Effector memory CD4-positive, alpha-beta T cell (primary cell): ENCODE data around the gene CLDN18.

Source experiments
- DNase-seq, 3 donors: peaks; one replicate each; pipeline ENCODE4 v3.0.0-alpha.2; 2020
- H3K27ac ChIP-seq: 2 replicates; pipeline ENCODE4 v1.7.0; 2013; ENCODE audit warnings: mild to moderate bottlenecking, low read length, moderate library complexity; ENCODE audit not compliant: insufficient read depth, poor library complexity, severe bottlenecking
- H3K27me3 ChIP-seq: replicated peaks from 2 replicates; pipeline ENCODE4 v1.7.0; 2013; ENCODE audit warnings: mild to moderate bottlenecking, low read length; ENCODE audit not compliant: insufficient read depth, control insufficient read depth, poor library complexity, severe bottlenecking
- H3K36me3 ChIP-seq: 2 replicates; pipeline ENCODE4 v1.7.0; 2013; ENCODE audit warnings: mild to moderate bottlenecking, low read length, moderate library complexity; ENCODE audit not compliant: control insufficient read depth, insufficient read depth
- H3K4me1 ChIP-seq: 2 replicates; pipeline ENCODE4 v1.7.0; 2013; ENCODE audit warnings: low read length, mild to moderate bottlenecking; ENCODE audit not compliant: control insufficient read depth, insufficient read depth, poor library complexity, severe bottlenecking
- H3K4me3 ChIP-seq: 2 replicates; pipeline ENCODE4 v1.7.0; 2013; ENCODE audit warnings: low read length, low read depth, mild to moderate bottlenecking; ENCODE audit not compliant: insufficient read depth, poor library complexity, severe bottlenecking
- H3K9me3 ChIP-seq: 2 replicates; pipeline ENCODE4 v1.7.0; 2013; ENCODE audit warnings: mild to moderate bottlenecking, low read length, moderate library complexity; ENCODE audit not compliant: control insufficient read depth

CLDN18 gene

GRCh38 chr3:138042043-138042442 lies 32.1 kb downstream of the CLDN18 start:
- DNase-seq = no peak
- no peaks in the 10 kb centered on the region for H3K36me3 ChIP-seq
- H3K27me3 ChIP-seq = no peaks in the 10 kb centered on the region
- no peaks in the 10 kb centered on the region for H3K4me1 ChIP-seq
- no peaks in the 10 kb centered on the region for H3K9me3 ChIP-seq
- no peak overlapping the region for H3K4me3 ChIP-seq
- no peak overlapping the region for H3K27ac ChIP-seq

- Histone ChIP-seq H3K4me3 (no peak overlapping the region), H3K27ac (no peak overlapping the region), H3K36me3 (no peaks in the 10 kb centered on the region), H3K4me1 (no peaks in the 10 kb centered on the region), H3K27me3 (no peaks in the 10 kb centered on the region), H3K9me3 (no peaks in the 10 kb centered on the region)
- DNase-seq = no peak
Observed at GRCh38 chr3:138043266-138044029, 33.5 kb downstream of the CLDN18 start.

GRCh38 chr3:138046085-138046484 lies 36.1 kb downstream of the CLDN18 start:
- Histone ChIP-seq H3K27me3 (no peaks in the 10 kb centered on the region), H3K27ac (no peak overlapping the region), H3K4me3 (no peak overlapping the region), H3K36me3 (no peaks in the 10 kb centered on the region), H3K9me3 (no peaks in the 10 kb centered on the region), H3K4me1 (no peaks in the 10 kb centered on the region)
- no peak for DNase-seq

- H3K9me3 ChIP-seq = no peaks in the 10 kb centered on the region
- no peaks in the 10 kb centered on the region for H3K4me1 ChIP-seq
- H3K27ac ChIP-seq = no peak overlapping the region
- no peak overlapping the region for H3K4me3 ChIP-seq
- DNase-seq = no peak
- no peaks in the 10 kb centered on the region for H3K36me3 ChIP-seq
- H3K27me3 ChIP-seq = no peaks in the 10 kb centered on the region
Observed at GRCh38 chr3:138046955-138047354, 37.0 kb downstream of the CLDN18 start.

DNA sequence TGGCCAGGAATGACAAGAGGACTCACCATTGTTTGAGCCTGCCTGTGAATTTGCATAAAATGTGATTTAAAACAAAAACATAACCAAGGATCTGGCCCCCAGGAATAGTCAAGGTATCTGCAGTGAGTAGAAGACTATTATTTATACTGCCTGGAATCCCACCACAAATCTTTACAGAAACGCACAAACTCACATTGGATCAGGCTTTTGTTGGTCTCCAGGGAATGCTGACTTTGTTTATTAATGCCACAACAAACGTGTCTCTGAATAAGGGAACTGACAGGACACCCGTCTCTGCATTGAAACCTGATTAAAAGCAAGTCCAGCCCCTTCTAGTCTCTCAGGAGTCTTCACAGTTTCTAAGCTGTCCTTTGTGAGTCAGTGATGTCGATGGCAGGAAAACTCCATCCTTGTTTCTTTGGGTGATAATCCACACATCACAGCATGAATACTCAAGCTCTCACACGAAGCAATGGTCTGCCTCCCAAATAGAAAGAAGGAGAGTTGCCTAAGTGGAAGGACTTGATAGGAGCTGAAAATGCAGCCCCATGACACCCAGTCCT lies 37.7 kb downstream of the CLDN18 start:
- Histone ChIP-seq H3K9me3 (no peaks in the 10 kb centered on the region), H3K27ac (no peak overlapping the region), H3K4me1 (no peaks in the 10 kb centered on the region), H3K36me3 (no peaks in the 10 kb centered on the region), H3K4me3 (no peak overlapping the region), H3K27me3 (no peaks in the 10 kb centered on the region)
- DNase-seq = no peak

DNA sequence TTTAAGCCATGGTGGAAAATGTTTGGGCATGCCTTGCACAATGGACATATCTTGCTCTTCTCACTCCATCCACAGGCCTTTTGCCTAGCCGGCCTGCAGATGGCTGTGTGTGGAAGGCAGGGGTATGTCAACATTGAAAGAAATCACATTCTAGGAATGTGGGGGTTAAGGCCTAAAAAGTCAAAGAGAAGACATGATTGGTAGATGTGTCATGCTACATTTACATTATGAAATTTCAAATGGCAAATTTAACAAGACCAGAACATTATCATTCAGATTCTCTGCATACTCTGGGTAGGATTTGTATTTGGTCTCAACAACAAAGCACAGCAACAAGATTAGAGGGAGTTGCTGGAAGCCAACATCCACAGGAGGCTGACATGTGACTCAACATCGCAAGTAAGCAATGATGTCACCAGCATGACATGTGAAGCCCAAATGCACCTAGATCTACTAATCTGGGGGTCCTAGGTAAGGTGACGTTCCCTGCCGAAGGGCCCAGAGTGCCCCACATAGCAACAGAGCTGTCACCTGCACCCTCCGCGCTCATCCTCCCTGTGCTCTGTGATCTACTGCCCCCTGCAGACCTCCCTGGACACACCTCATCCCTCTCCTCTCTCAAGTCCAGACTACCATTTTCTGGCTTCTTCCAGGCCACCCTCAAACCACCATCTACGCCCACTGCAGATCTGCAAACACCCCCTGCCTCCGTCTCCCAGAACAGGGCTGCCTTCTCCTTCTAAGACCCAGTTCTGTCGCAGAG lies 39.4 kb downstream of the CLDN18 start:
- no peaks in the 10 kb centered on the region for H3K36me3 ChIP-seq
- H3K4me3 ChIP-seq = no peak overlapping the region
- no peak for DNase-seq
- H3K9me3 ChIP-seq = no peaks in the 10 kb centered on the region
- no peak overlapping the region for H3K27ac ChIP-seq
- no peaks in the 10 kb centered on the region for H3K27me3 ChIP-seq
- H3K4me1 ChIP-seq = no peaks in the 10 kb centered on the region

DNA sequence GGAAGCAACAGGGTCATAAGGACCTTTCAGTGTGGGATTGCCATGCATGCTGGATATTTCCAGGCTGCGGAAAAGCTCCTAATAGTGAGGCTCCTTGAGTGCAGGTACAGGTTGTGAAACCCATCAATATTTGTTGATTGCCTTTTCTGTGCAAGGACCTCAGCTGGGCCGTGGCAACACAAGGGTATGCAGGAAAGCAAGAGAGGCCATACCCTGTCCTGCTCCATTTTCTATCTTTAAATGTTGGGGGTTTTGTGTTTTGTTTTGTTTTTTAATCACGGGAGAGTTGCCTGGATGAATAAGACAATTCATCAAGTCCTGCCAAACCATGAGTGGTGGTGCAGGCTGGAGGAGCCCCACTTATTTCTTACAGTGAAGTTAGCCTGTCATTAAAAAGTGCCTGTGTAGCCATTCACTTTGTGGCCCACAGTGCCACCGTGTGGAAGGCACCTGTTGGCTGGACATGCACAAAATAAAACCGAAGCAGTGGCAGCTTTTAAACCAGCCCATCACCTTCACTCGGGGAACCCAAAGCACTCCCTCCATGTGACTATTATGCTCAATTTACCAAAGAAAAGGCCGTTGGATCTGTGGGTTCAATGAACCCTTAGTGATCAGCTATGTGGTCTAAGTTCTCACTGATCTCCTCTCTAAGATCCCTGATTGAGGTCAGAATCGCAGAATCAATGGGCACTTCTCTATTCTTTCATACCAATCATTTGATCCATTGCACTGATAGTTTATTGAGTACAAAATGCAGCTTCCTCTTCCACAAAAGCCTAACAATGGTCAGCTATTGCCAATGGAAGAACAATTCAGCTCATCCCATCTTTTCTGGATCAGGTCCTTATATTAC lies 42.2 kb downstream of the CLDN18 start:
- H3K27ac ChIP-seq = no peak overlapping the region
- no peaks in the 10 kb centered on the region for H3K36me3 ChIP-seq
- H3K4me1 ChIP-seq = no peaks in the 10 kb centered on the region
- no peaks in the 10 kb centered on the region for H3K27me3 ChIP-seq
- DNase-seq = no peak
- H3K4me3 ChIP-seq = no peak overlapping the region
- no peaks in the 10 kb centered on the region for H3K9me3 ChIP-seq

DNA sequence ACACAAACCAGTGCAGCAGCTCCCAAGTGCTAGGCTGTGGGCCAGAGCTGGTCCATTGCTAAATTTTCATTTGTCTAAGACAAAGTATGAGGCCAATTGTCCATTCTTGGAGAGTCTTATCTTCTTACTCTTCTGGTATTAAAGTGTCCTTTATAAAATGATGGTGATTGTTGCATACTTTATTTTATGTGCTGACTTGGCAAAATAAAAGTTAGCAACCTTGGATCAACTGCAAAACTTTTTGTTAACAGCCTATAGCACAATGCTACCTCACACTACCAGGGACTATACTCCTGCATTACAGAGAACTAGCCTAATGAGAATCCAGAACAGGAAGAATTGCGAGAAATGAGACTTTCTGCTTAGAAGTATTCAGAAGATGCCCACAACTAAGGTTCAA lies 44.1 kb downstream of the CLDN18 start:
- Histone ChIP-seq H3K4me1 (no peaks in the 10 kb centered on the region), H3K9me3 (no peaks in the 10 kb centered on the region), H3K4me3 (no peak overlapping the region), H3K36me3 (no peaks in the 10 kb centered on the region), H3K27me3 (no peaks in the 10 kb centered on the region), H3K27ac (no peak overlapping the region)
- DNase-seq = no peak

GRCh38 chr3:138057384-138057783 lies 47.4 kb downstream of the CLDN18 start:
- H3K9me3 ChIP-seq = no peaks in the 10 kb centered on the region
- no peaks in the 10 kb centered on the region for H3K27me3 ChIP-seq
- H3K27ac ChIP-seq = no peak overlapping the region

More at GRCh38 chr3:138057384-138057783, 47.4 kb downstream of the CLDN18 start:
- Histone ChIP-seq H3K36me3 (no peaks in the 10 kb centered on the region), H3K4me1 (no peaks in the 10 kb centered on the region), H3K4me3 (no peak overlapping the region)
- no peak for DNase-seq
